ENCODE results near the gene MTHFD1. TPM values are rescaled to one million over a fixed set of nuclear protein-coding genes. Genes with fewer than 3 reads are reported as not detected.

Gene MTHFD1
- total and polyA plus RNA-seq, 2 donors (not counting 3 experiments of a cell fraction or from before 2014, with no cell fraction given), result 26.3 to 114 TPM

GRCh38 chr14:64411001-64411400 lies 22.8 kb downstream of the MTHFD1 start:
- TF ChIP-seq EZH2 (IDR thresholded peaks at IDR 0.05; ENCODE audit: borderline replicate concordance, low read depth, low read length, severe bottlenecking) (no peak), POLR2A (IDR thresholded peaks at IDR 0.05; ENCODE audit: low read depth, low read length) (no peak), MYC (IDR thresholded peaks at IDR 0.05; ENCODE audit: low read depth, low read length) (no peak), POLR2AphosphoS5 (IDR thresholded peaks at IDR 0.05; ENCODE audit: insufficient read depth, low read depth, low read length) (no peak), GATA2 (IDR thresholded peaks at IDR 0.05; ENCODE audit: insufficient read depth, insufficient read length, low read depth, low read length) (no peak), JUN (IDR thresholded peaks at IDR 0.05; ENCODE audit: borderline replicate concordance, insufficient read depth, insufficient read length, low read depth) (no peak), CTCF (IDR thresholded peaks at IDR 0.05; ENCODE audit: extremely low read depth in 1 of 2, insufficient read depth in 1 of 2, low read depth in 1 of 2, low read length in 2 of 2) (no peak), MAX (IDR thresholded peaks at IDR 0.05; ENCODE audit: insufficient read depth, insufficient read length) (no peak), FOS (IDR thresholded peaks at IDR 0.05; ENCODE audit: borderline replicate concordance, insufficient read depth, low read length) (no peak)
- Histone ChIP-seq H3K4me1 (ENCODE audit: control insufficient read depth, extremely low read depth, insufficient read depth, low read length) (no peaks in the 10 kb centered on the region), H3K4me3 (replicated peaks in 1 of 3; ENCODE audit: insufficient read depth in 1 of 3, low read depth in 1 of 3, low read length in 3 of 3) (no peak overlapping the region), H3K9ac (replicated peaks; ENCODE audit: extremely low read depth, insufficient read depth, low read length) (no peak overlapping the region), H3K9me3 (replicated peaks; ENCODE audit: control insufficient read depth, insufficient read depth, low read length) (no peaks in the 10 kb centered on the region), H3K27ac (ENCODE audit: insufficient read depth, low read depth, low read length) (no peak overlapping the region), H3K36me3 (ENCODE audit: control insufficient read depth in 2 of 2, extremely low read depth in 1 of 2, insufficient read depth in 2 of 2, low read length in 2 of 2) (peaks cover 4% of the 10 kb centered on the region in 2 experiments), H4K20me1 (replicated peaks; ENCODE audit: control insufficient read depth, extremely low read depth, insufficient read depth, low read length) (no peaks in the 10 kb centered on the region), H3K27me3 (ENCODE audit: control insufficient read depth in 2 of 2, insufficient read depth in 2 of 2, low read length in 2 of 2) (no peaks in the 10 kb centered on the region), H3K79me2 (ENCODE audit: control insufficient read depth, insufficient read depth, low read length) (peaks cover 10% of the 10 kb centered on the region), H3K9me1 (replicated peaks; ENCODE audit: control insufficient read depth, extremely low read depth, insufficient read depth, low read length) (no peaks in the 10 kb centered on the region), H2AFZ (ENCODE audit: low read depth, low read length) (no peak overlapping the region), H3K4me2 (ENCODE audit: insufficient read depth, low read length) (no peak overlapping the region)
- DNase-seq (ENCODE audit: low read depth, low spot score), result no peak
- ChIA-PET POLR2A (no interaction called here), CTCF (interaction anchor here (1.3 to 1.6 kb wide), 2 partner anchors 9 to 11 kb away, joined by 3 to 4 read pairs; no protein-coding TSS in a partner anchor)
- dilution Hi-C loops (cut with MboI; ENCODE audit: extremely low pct_ligation_motif_present, low sequenced_read_pairs), result no loop called here
- BruUV-seq (replicated peaks), result no TSS peak
- intact Hi-C loops (cut with micrococcal nuclease), result no loop called here
- FAIRE-seq, result no peak

Data from endothelial cell of umbilical vein (primary cell).